GM18873 (cell line): ENCODE results near the gene DFFB.

Experiments used
- ATAC-seq: cut with Tn5 transposase; IDR thresholded peaks from one replicate; pipeline ENCODE4 v1.9.1; 2021; ENCODE audit warnings: mild to moderate bottlenecking, moderate library complexity, moderate number of reproducible peaks; ENCODE audit not compliant: unreplicated experiment, low FRiP score

DFFB gene

GRCh38 chr1:3827813-3828307 is 29.4 kb upstream of the DFFB start:
- ATAC-seq = no peak

GRCh38 chr1:3828391-3828790 is 28.9 kb upstream of the DFFB start:
- ATAC-seq = no peak

- ATAC-seq = no peak
These were observed 25.6 kb upstream of the DFFB start for GRCh38 chr1:3831689-3832088.

GRCh38 chr1:3834701-3835100 is 22.6 kb upstream of the DFFB start:
- no peak for ATAC-seq

- no peak for ATAC-seq
These were observed 20.9 kb upstream of the DFFB start for GRCh38 chr1:3836421-3836820.

- ATAC-seq = no peak
These were observed 20.1 kb upstream of the DFFB start for GRCh38 chr1:3837200-3837599.

GRCh38 chr1:3837685-3838084 is 19.6 kb upstream of the DFFB start:
- no peak for ATAC-seq

- no peak for ATAC-seq
These were observed 18.5 kb upstream of the DFFB start for GRCh38 chr1:3838788-3839187.

GRCh38 chr1:3841491-3841890 is 15.8 kb upstream of the DFFB start:
- no peak for ATAC-seq

GRCh38 chr1:3842912-3843311 is 14.4 kb upstream of the DFFB start:
- no peak for ATAC-seq

- no peak for ATAC-seq
These were observed 10.7 kb upstream of the DFFB start for GRCh38 chr1:3846541-3846940.

- ATAC-seq = no peak
These were observed 10.2 kb upstream of the DFFB start for GRCh38 chr1:3847081-3847480.

GRCh38 chr1:3850857-3851256 is 6.4 kb upstream of the DFFB start:
- no peak for ATAC-seq

- ATAC-seq = no peak
These were observed 6.0 kb upstream of the DFFB start for GRCh38 chr1:3851292-3851691.

GRCh38 chr1:3852091-3852490 is 5.2 kb upstream of the DFFB start:
- no peak for ATAC-seq

GRCh38 chr1:3852711-3853485 is 4.4 kb upstream of the DFFB start:
- ATAC-seq = no peak

GRCh38 chr1:3857791-3858129 is 484 bp downstream of the DFFB start:
- no peak for ATAC-seq

- no peak for ATAC-seq
These were observed 1.1 kb downstream of the DFFB start for GRCh38 chr1:3858231-3858981.

- no peak for ATAC-seq
These were observed 6.1 kb downstream of the DFFB start for GRCh38 chr1:3863231-3863935.

GRCh38 chr1:3864884-3865283 is 7.6 kb downstream of the DFFB start:
- no peak for ATAC-seq

- ATAC-seq = no peak
These were observed 8.4 kb downstream of the DFFB start for GRCh38 chr1:3865606-3866160.
